ENCODE data around the gene POLDIP3. TPM values are rescaled to one million over a fixed set of nuclear protein-coding genes. Genes with fewer than 3 reads are reported as not detected.

Gene POLDIP3
- total and polyA plus RNA-seq, 2 donors (not counting 3 experiments of a cell fraction or from before 2014, with no cell fraction given): 29.3 to 60.4 TPM

- intact Hi-C loops (cut with micrococcal nuclease): no loop called here
- H3K27me3 ChIP-seq (ENCODE audit: control insufficient read depth in 2 of 2, insufficient read depth in 2 of 2, low read length in 2 of 2): no peaks in the 10 kb centered on the region
- FAIRE-seq (no peak), DNase-seq (ENCODE audit: low read depth, low spot score) (no peak)
- H3K36me3 ChIP-seq (ENCODE audit: control insufficient read depth in 2 of 2, extremely low read depth in 1 of 2, insufficient read depth in 2 of 2, low read length in 2 of 2): peaks cover 0 to 2% of the 10 kb centered on the region in 2 experiments
- no peak overlapping the region for H3K9ac ChIP-seq (replicated peaks; ENCODE audit: extremely low read depth, insufficient read depth, low read length)
- peaks cover 42% of the 10 kb centered on the region for H3K79me2 ChIP-seq (ENCODE audit: control insufficient read depth, insufficient read depth, low read length)
- BruUV-seq (replicated peaks): no TSS peak
- H3K9me3 ChIP-seq (replicated peaks; ENCODE audit: control insufficient read depth, insufficient read depth, low read length): no peaks in the 10 kb centered on the region
- H3K4me3 ChIP-seq (replicated peaks in 1 of 3; ENCODE audit: insufficient read depth in 1 of 3, low read depth in 1 of 3, low read length in 3 of 3): no peak overlapping the region
- no peak for TF ChIP-seq POLR2A (IDR thresholded peaks at IDR 0.05; ENCODE audit: low read depth, low read length)
- no peak for TF ChIP-seq JUN (IDR thresholded peaks at IDR 0.05; ENCODE audit: borderline replicate concordance, insufficient read depth, insufficient read length, low read depth)
- TF ChIP-seq FOS (IDR thresholded peaks at IDR 0.05; ENCODE audit: borderline replicate concordance, insufficient read depth, low read length): no peak
- no peak for TF ChIP-seq EZH2 (IDR thresholded peaks at IDR 0.05; ENCODE audit: borderline replicate concordance, low read depth, low read length, severe bottlenecking)
- TF ChIP-seq MAX (IDR thresholded peaks at IDR 0.05; ENCODE audit: insufficient read depth, insufficient read length): no peak
- no peak for TF ChIP-seq GATA2 (IDR thresholded peaks at IDR 0.05; ENCODE audit: insufficient read depth, insufficient read length, low read depth, low read length)
- no peak for TF ChIP-seq POLR2AphosphoS5 (IDR thresholded peaks at IDR 0.05; ENCODE audit: insufficient read depth, low read depth, low read length)
- CTCF ChIA-PET: interaction anchor here (1.0 to 1.2 kb wide), 2 partner anchors 18 to 24 kb away, joined by 3 read pairs; no protein-coding TSS in a partner anchor
- POLR2A ChIA-PET: interaction anchor here (0.6 kb wide), 1 partner anchor 10 kb away, joined by 3 read pairs; the partner anchor contains the start of gene CYB5R3
- no peaks in the 10 kb centered on the region for H3K9me1 ChIP-seq (replicated peaks; ENCODE audit: control insufficient read depth, extremely low read depth, insufficient read depth, low read length)
- H3K27ac ChIP-seq (ENCODE audit: insufficient read depth, low read depth, low read length): no peak overlapping the region
- dilution Hi-C loops (cut with MboI; ENCODE audit: extremely low pct_ligation_motif_present, low sequenced_read_pairs): no loop called here
- H4K20me1 ChIP-seq (replicated peaks; ENCODE audit: control insufficient read depth, extremely low read depth, insufficient read depth, low read length): no peaks in the 10 kb centered on the region
- no peak overlapping the region for H3K4me2 ChIP-seq (ENCODE audit: insufficient read depth, low read length)
- H2AFZ ChIP-seq (ENCODE audit: low read depth, low read length): no peak overlapping the region
- peaks cover 19% of the 10 kb centered on the region for H3K4me1 ChIP-seq (ENCODE audit: control insufficient read depth, extremely low read depth, insufficient read depth, low read length)
These were observed 25.0 kb upstream of the POLDIP3 start for GRCh38 chr22:42639541-42640241.
